GM12872 (cell line): Measurements from ENCODE around the gene CXorf65.

Source experiments
- TF ChIP-seq, protein P1 (sequence below): IDR thresholded peaks from 3 replicates; pipeline ENCODE4 v1.5.1; 2011; ENCODE audit warnings: low read depth, mild to moderate bottlenecking, low read length, moderate library complexity; ENCODE audit not compliant: insufficient read depth

Gene CXorf65

DNA sequence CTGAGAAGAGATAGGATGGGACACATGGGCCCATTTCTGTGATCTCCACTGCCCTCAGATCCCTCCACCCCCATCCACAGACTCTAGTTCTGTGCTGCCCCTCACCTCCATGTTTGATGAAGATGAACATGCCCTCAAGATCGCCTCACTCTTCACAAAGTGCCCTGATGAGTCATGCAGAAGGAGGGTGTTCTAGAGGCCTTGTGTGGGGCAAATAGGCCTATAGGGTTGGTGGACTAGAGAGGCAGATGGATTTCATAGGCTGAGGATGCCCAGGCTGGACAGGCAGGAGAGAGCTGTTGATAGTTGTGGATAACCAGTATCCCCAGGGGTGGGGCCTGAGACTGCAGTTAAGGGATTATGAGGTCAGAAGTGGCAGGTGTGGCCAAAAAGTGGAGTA lies at the start of gene CXorf65:
Gene CXorf65, minus strand, starts transcription at position 314 of the 400 bp plus-strand sequence. Its CDS starts 184 bp downstream, at position 130.
- TF ChIP-seq, protein P1, sequence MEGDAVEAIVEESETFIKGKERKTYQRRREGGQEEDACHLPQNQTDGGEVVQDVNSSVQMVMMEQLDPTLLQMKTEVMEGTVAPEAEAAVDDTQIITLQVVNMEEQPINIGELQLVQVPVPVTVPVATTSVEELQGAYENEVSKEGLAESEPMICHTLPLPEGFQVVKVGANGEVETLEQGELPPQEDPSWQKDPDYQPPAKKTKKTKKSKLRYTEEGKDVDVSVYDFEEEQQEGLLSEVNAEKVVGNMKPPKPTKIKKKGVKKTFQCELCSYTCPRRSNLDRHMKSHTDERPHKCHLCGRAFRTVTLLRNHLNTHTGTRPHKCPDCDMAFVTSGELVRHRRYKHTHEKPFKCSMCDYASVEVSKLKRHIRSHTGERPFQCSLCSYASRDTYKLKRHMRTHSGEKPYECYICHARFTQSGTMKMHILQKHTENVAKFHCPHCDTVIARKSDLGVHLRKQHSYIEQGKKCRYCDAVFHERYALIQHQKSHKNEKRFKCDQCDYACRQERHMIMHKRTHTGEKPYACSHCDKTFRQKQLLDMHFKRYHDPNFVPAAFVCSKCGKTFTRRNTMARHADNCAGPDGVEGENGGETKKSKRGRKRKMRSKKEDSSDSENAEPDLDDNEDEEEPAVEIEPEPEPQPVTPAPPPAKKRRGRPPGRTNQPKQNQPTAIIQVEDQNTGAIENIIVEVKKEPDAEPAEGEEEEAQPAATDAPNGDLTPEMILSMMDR: no peak

DNA sequence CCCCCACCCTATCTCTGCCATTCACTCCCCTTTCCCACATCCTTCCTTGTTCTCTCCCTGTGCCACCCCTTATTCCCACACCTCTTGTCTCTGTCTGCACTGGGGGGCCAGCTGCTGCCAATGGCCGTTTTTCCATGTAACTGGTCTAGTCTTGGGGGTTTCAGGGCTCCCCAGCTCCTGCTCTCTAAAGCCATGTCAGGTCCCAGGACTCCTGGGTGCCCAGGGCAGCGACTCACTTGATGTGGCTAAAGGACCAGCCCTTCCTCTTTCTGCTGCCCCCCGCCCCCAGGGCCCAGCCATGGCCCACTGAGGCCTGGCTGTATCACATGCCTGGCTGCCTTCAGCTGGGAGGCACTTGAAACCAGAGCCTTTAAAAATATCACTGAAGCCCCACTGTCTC lies 48.1 kb upstream of the CXorf65 start:
- TF ChIP-seq, protein P1: no peak

DNA sequence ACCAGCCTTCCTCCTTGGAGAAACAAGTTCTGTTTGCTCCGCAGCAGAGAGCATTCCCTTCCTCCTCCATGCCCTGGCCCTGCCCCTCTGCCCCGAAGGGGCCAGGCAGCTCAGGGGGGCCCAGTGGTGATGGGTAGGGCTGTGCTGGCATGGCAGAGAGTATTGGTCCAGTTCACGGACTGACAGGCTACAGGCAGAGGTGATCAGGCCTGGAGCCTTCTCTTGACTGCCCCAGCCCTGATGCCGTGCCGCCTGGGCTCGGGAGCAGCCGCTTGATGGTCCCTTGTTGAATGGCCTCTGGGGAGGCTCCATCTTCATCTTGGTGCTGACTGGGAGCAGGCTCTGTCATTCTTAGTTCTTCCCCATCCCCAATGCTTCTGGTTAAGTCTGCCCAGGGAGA lies 47.7 kb upstream of the CXorf65 start:
- TF ChIP-seq, protein P1: no peak

DNA sequence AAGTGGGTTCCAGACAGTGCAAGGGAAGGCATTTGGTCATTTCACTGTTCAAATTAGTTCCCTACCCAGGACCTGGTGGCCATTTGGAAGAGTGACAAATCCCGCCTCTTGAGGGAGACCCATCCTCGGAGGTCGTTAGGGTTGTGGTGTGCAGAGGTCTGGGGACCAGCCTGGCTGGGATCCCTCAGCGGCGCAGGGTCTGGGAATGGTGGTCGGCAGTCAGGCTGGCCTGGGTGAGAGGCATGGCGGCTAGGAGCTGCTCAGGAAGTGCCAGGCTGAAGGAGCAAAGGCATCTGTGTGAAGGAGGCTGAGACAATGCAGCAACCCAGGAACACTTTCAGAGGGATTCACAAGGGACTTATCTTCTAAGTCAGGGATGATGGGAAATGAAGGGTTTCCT lies 44.8 kb upstream of the CXorf65 start:
- TF ChIP-seq, protein P1: no peak

DNA sequence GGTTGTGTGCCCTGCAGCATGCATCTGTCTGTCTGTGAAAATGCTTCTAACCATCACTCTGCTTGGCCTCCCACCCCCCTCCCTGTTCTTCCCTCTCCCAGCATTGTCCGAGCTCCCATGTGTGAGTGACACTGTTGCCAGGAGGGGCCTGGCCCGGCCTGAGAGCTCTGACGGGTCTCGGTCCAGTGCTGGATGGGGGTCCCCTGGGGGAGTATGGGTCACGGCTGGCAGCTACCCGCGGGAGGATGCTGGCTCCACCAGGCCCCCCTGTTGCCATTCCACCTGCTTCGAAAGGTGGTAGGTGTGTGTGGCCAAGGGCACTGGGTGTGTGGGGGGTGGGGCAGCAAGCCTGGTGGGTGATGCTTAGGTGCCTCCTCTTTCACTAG lies 41.7 kb upstream of the CXorf65 start:
- TF ChIP-seq, protein P1: no peak

DNA sequence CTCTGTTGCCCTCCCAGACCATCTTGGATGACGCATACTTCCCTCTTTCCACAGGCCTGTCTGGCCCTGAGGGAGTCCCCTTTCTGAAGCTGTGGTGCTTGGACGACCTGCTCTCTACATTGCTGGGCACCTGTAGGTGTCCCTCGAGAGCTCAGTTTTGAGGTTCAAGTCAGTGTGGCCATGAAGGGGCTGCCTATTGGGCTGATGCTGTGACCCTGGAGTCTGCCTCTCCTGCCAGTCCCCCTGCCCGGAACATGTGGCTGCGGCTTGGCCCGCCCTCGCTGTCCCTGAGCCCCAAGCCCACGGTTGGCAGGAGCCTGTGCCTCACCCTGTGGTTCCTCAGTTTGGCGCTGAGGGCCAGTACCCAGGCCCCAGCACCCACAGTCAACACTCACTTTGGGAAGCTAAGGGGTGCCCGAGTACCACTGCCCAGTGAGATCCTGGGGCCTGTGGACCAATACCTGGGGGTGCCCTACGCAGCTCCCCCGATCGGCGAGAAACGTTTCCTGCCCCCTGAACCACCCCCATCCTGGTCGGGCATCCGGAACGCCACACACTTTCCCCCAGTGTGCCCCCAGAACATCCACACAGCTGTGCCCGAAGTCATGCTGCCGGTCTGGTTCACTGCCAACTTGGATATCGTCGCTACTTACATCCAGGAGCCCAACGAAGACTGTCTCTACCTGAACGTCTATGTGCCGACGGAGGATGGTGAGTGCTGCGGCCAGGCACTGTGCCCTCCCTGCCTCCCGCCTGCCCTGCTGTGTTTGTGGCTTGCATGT lies 41.1 kb upstream of the CXorf65 start:
- TF ChIP-seq, protein P1: peak; percentile 12; the same call in 1 of the 3 replicates

DNA sequence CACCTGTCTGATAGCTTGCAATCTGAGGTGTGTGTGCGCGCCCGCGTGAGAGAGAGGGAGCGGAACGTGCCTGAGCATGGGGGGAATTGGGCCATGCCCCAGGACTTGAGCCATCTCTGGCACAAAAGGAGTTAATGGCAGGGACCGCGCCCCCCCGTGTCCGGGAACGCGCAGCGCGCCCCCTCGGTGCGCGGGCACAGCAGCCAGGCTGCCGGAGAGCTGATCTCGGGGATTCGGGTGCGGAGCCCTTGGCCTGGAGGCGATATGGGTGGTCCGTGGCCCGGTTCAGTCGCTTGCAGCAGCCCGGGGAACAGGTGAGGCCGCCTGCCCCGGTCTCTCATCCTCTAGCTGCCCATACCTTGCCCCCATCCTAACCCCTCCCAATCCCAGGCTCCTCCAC lies 38.1 kb upstream of the CXorf65 start, which contains the start of gene NLGN3:
Gene NLGN3, plus strand, starts transcription at position 191 of the 400 bp plus-strand sequence. CDS start 2,909 bp downstream, outside the sequence.
- TF ChIP-seq, protein P1: no peak
